ENCODE results near the gene IRF2BP2.

- no peak for TF ChIP-seq CTCF (IDR thresholded peaks at IDR 0.05)
- no peak for TF ChIP-seq POLR2A (IDR thresholded peaks at IDR 0.05)
These were observed 19.0 kb upstream of the IRF2BP2 start for GRCh38 chr1:234629026-234629425.

Data from lower leg skin (tissue), 3 donors.